ENCODE results near the gene DYNC1LI2.
"Not testable (repeated sequence)": the region's sequence is repeated elsewhere in the genome, so short reads cannot be mapped to it uniquely, and the experiment has no call there.

Gene DYNC1LI2

GRCh38 chr16:66695935-66696668 lies 55.3 kb downstream of the DYNC1LI2 start:
- Mint-ChIP-seq H3K4me1 (ENCODE audit: low read depth) (peaks cover 14% of the 10 kb centered on the region), H3K27me3 (peaks cover 22% of the 10 kb centered on the region), H3K27ac (no peak overlapping the region), H3K9me3 (no peaks in the 10 kb centered on the region), H3K36me3 (ENCODE audit: low read depth) (no peaks in the 10 kb centered on the region), H3K4me3 (peak overlapping the region; percentile 73)

DNA sequence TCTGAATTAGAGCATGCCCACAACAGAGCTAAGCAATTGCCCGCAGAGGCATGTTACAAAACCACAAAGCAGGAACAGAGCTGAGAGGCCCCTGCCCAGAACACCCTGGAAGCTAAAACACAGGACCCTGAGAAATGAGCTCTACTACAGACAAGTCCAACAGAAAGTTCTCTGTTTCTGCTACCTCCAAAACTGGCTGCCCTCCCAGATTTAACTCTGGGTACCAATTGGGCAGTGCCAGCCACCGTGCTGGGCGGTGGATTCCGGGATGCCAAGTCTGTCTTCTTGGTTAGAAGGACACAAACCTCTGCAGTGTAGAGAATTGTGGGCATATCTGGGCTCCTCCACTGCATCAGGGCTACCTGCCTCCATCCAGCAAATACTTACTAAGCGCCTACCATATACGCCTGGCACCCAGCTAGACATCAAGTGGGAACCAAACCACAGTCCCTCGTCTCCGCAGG lies 55.9 kb downstream of the DYNC1LI2 start:
- Mint-ChIP-seq H3K27ac (no peak overlapping the region), H3K4me3 (peak overlapping the region; percentile 73), H3K27me3 (peaks cover 23% of the 10 kb centered on the region), H3K4me1 (ENCODE audit: low read depth) (peaks cover 14% of the 10 kb centered on the region), H3K9me3 (no peaks in the 10 kb centered on the region), H3K36me3 (ENCODE audit: low read depth) (no peaks in the 10 kb centered on the region)

DNA sequence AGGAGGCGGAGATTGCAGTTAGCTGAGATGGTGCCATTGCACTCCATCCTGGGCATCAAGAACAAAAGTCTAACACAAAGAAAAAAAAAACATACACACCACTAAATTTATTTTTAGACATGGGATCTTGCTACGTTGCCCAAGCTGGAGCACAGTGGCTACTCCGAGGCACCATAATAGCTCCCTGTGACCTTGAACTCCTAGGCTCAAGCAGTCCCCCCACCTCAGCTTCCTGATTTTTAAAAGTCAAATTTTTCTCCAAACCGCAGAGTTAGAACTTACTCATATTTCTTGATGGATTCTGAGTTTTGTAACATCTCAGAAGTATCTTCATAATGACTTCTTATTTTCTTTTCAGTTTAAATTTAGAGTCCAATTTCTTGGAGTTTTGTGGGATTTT lies 58.3 kb downstream of the DYNC1LI2 start:
- Mint-ChIP-seq H3K27ac (no peak overlapping the region), H3K36me3 (ENCODE audit: low read depth) (no peaks in the 10 kb centered on the region), H3K9me3 (no peaks in the 10 kb centered on the region), H3K4me3 (no peak overlapping the region), H3K4me1 (ENCODE audit: low read depth) (peaks cover 14% of the 10 kb centered on the region), H3K27me3 (peaks cover 30% of the 10 kb centered on the region)

DNA sequence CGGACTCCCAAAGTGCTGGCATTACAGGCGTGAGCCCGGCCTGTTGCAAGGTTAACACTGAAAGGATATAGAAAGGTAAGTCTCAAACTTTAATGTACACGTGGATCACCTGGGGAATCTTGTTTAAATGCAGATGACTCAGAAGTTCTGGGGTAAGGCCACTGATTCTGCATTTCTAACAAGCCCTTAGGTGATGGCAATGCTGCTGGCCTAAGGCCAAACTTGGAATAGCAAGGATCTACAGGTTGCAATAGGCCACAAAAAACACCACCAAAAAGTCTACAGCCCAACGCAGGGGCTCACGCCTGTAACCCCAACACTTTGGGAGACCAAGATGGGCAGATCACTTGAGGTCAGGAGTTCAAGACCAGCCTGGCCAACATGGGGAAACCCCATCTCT lies 59.1 kb downstream of the DYNC1LI2 start:
- H3K27ac Mint-ChIP-seq, result no peak overlapping the region
- no peak overlapping the region for H3K4me3 Mint-ChIP-seq
- H3K9me3 Mint-ChIP-seq, result no peaks in the 10 kb centered on the region
- H3K36me3 Mint-ChIP-seq (ENCODE audit: low read depth), result no peaks in the 10 kb centered on the region
- peaks cover 26% of the 10 kb centered on the region for H3K27me3 Mint-ChIP-seq
- peaks cover 13% of the 10 kb centered on the region for H3K4me1 Mint-ChIP-seq (ENCODE audit: low read depth)

GRCh38 chr16:66691234-66691633 lies 60.2 kb downstream of the DYNC1LI2 start:
- H3K4me3 Mint-ChIP-seq, result no peak overlapping the region
- H3K27me3 Mint-ChIP-seq, result peaks cover 23% of the 10 kb centered on the region
- H3K9me3 Mint-ChIP-seq, result no peaks in the 10 kb centered on the region
- peaks cover 9% of the 10 kb centered on the region for H3K4me1 Mint-ChIP-seq (ENCODE audit: low read depth)
- no peaks in the 10 kb centered on the region for H3K36me3 Mint-ChIP-seq (ENCODE audit: low read depth)
- no peak overlapping the region for H3K27ac Mint-ChIP-seq

DNA sequence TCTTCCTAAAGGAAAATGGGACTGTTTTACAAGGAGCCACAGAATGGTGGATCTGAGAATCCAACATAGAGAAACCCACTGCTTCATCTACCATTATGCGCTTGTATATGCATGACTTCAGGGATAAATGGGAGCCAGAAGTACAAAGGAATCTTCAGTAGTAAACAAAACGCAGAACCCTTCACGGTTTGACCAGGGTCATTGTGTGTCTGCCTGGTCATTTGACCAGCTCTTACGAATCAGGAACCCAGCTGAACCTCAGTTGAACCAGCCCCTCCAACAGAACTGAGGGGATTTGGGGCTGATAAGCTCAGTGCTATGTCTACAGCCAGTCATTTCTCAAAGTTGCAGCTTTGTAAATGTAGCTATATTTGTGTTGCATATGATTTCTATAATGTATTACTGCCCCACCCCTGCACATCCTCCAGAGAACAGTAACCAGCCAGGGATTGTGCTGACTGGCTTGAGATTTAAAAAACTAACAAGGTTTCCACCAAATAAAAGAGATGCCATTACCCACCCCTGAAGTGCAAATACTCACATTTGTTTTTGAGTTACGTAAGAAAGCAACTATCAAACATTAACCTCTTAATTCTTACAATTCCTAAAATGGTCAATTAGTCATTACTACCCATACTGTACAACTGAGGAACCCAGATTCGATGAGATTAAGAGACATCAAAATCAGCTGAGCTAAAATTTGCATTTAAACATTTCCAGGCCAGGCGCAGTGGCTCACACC lies 61.1 kb downstream of the DYNC1LI2 start:
- Mint-ChIP-seq H3K27ac (no peak overlapping the region), H3K4me1 (ENCODE audit: low read depth) (peaks cover 4% of the 10 kb centered on the region), H3K36me3 (ENCODE audit: low read depth) (no peaks in the 10 kb centered on the region), H3K27me3 (peaks cover 22% of the 10 kb centered on the region), H3K4me3 (no peak overlapping the region), H3K9me3 (no peaks in the 10 kb centered on the region)

DNA sequence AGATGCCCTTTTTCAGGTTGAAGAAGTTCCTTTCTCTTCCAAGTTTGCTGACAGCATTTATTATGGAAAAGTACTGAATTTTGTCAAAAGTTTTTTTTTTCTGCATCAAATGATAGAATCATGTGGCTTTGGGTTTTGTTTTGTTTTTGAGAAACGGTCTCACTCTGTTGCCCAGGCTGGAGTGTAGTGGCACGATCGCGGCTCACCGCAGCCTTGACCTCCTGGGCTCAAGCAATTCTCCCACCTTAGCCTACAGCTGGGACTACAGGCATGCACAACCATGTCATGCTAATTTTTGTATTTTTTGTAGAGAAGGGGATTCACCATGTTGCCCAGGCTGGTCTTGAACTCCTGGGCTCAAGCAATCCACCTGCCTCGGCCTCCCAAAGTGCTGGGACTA lies 62.1 kb downstream of the DYNC1LI2 start:
- H3K27me3 Mint-ChIP-seq, result peaks cover 14% of the 10 kb centered on the region
- no peaks in the 10 kb centered on the region for H3K4me1 Mint-ChIP-seq (ENCODE audit: low read depth)
- H3K27ac Mint-ChIP-seq, result no peak overlapping the region

DNA sequence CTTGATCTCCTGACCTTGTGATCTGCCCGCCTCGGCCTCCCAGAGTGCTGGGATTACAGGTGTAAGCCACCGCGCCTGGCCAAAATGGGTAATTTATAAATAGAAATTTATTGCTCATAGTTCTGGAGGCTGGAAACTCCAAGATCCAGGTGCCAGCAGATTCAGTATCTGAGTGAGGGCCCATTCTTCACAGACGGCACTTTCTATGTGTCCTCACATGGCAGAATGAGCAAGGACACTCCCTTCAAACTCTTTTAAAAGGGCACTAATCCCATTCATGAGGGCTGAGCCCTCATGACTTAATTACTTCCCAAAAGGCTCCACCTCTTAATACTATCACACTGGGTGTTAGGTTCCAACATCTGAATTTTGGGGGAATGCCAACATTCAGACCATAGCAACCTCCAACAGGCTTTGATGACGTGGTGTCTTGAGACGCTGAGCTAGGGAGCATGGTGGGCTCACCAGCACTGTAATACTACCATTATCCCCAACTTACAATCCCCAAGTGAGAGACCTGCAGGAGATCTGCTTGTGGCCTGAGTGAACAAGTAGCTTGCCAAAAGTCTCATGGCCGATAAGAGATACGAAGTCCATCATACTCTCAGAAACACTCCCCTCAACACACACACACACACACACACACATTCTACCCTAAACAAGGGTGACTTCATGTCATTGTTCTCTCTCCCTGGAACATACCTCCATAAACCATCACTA lies 63.3 kb downstream of the DYNC1LI2 start:
- Mint-ChIP-seq H3K9me3 (no peaks in the 10 kb centered on the region), H3K27me3 (peaks cover 14% of the 10 kb centered on the region), H3K27ac (no peak overlapping the region), H3K36me3 (ENCODE audit: low read depth) (no peaks in the 10 kb centered on the region), H3K4me3 (no peak overlapping the region), H3K4me1 (ENCODE audit: low read depth) (no peaks in the 10 kb centered on the region)

More for the DNA sequence above, 62.1 kb downstream of the DYNC1LI2 start:
- no peak overlapping the region for H3K4me3 Mint-ChIP-seq
- no peaks in the 10 kb centered on the region for H3K36me3 Mint-ChIP-seq (ENCODE audit: low read depth)
- no peaks in the 10 kb centered on the region for H3K9me3 Mint-ChIP-seq

- not testable (repeated sequence) for H3K36me3 Mint-ChIP-seq (ENCODE audit: low read depth); H3K9me3 Mint-ChIP-seq; H3K4me1 Mint-ChIP-seq (ENCODE audit: low read depth); H3K4me3 Mint-ChIP-seq; H3K27ac Mint-ChIP-seq
- peaks cover 11% of the 10 kb centered on the region for H3K27me3 Mint-ChIP-seq
Observed at GRCh38 chr16:66685501-66686115, 65.8 kb downstream of the DYNC1LI2 start.

DNA sequence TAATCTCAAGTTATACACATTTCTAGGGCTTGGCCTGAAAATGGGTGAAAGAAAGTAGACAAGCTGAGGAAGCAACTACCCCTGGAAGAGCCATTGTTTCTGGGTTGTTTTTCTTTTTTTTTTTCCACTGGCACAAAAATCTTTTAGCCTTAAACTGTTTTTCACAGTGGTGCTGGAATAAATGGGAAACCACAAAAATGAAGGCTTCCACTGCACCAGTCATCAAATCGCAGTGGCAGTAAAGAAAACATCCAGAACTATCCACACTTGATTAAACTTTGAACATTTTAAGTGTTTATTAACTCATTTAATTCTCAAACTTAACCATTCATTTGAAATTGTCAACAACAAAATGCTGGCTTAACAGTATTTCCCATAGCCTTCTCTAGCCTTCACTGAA lies 69.1 kb downstream of the DYNC1LI2 start:
- no peaks in the 10 kb centered on the region for H3K36me3 Mint-ChIP-seq (ENCODE audit: low read depth)
- H3K4me3 Mint-ChIP-seq, result no peak overlapping the region
- no peaks in the 10 kb centered on the region for H3K9me3 Mint-ChIP-seq
- no peaks in the 10 kb centered on the region for H3K4me1 Mint-ChIP-seq (ENCODE audit: low read depth)
- H3K27ac Mint-ChIP-seq, result no peak overlapping the region
- no peaks in the 10 kb centered on the region for H3K27me3 Mint-ChIP-seq

GRCh38 chr16:66681676-66682075 lies 69.7 kb downstream of the DYNC1LI2 start:
- Mint-ChIP-seq H3K27ac (no peak overlapping the region), H3K36me3 (ENCODE audit: low read depth) (no peaks in the 10 kb centered on the region), H3K4me3 (no peak overlapping the region), H3K9me3 (no peaks in the 10 kb centered on the region), H3K27me3 (no peaks in the 10 kb centered on the region), H3K4me1 (ENCODE audit: low read depth) (no peaks in the 10 kb centered on the region)

- Mint-ChIP-seq H3K4me3 (no peak overlapping the region), H3K27me3 (no peaks in the 10 kb centered on the region), H3K4me1 (ENCODE audit: low read depth) (no peaks in the 10 kb centered on the region), H3K36me3 (ENCODE audit: low read depth) (no peaks in the 10 kb centered on the region), H3K27ac (no peak overlapping the region), H3K9me3 (no peaks in the 10 kb centered on the region)
Observed at GRCh38 chr16:66678337-66678736, 73.1 kb downstream of the DYNC1LI2 start.

DNA sequence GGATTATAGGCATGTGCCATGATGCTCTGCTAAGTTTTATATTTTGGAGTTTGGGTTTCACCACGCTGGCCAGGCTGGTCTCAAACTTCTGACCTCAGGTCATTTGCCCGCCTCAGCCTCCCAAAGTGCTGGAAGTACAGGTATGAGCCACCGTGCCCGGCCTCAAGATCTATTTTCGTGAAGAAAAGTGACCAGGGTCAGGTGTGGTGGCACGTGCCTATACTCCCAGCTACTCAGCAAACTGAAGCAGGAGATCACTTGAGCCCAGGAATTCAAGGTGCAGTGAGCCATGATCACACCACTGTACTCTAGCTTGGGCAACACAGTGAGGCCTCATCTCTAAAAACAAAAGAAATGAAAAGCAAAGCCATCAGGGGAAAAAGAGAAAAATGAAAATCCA lies 73.6 kb downstream of the DYNC1LI2 start:
- H3K36me3 Mint-ChIP-seq (ENCODE audit: low read depth), result no peaks in the 10 kb centered on the region
- no peak overlapping the region for H3K27ac Mint-ChIP-seq
- no peaks in the 10 kb centered on the region for H3K9me3 Mint-ChIP-seq
- no peaks in the 10 kb centered on the region for H3K27me3 Mint-ChIP-seq
- no peaks in the 10 kb centered on the region for H3K4me1 Mint-ChIP-seq (ENCODE audit: low read depth)
- H3K4me3 Mint-ChIP-seq, result no peak overlapping the region

GRCh38 chr16:66677179-66677578 lies 74.2 kb downstream of the DYNC1LI2 start:
- no peaks in the 10 kb centered on the region for H3K9me3 Mint-ChIP-seq
- no peaks in the 10 kb centered on the region for H3K27me3 Mint-ChIP-seq
- no peak overlapping the region for H3K27ac Mint-ChIP-seq
- H3K4me1 Mint-ChIP-seq (ENCODE audit: low read depth), result no peaks in the 10 kb centered on the region
- H3K4me3 Mint-ChIP-seq, result no peak overlapping the region
- no peaks in the 10 kb centered on the region for H3K36me3 Mint-ChIP-seq (ENCODE audit: low read depth)

- Mint-ChIP-seq H3K4me3 (no peak overlapping the region), H3K27ac (no peak overlapping the region), H3K4me1 (ENCODE audit: low read depth) (no peaks in the 10 kb centered on the region), H3K9me3 (no peaks in the 10 kb centered on the region), H3K27me3 (no peaks in the 10 kb centered on the region), H3K36me3 (ENCODE audit: low read depth) (no peaks in the 10 kb centered on the region)
Observed at GRCh38 chr16:66676599-66676998, 74.8 kb downstream of the DYNC1LI2 start.

Data from stimulated activated naive CD8-positive, alpha-beta T cell treated with anti-CD3 and anti-CD28 coated beads, Interleukin-15, Interleukin-2, amounts not matched to agents 100 ng/mL and 50 ng/mL, for 24 hours (primary cell).